Thyroid gland (tissue), 4 donors: ENCODE measurements around the gene UNCX. TPM values are rescaled to one million over a fixed set of nuclear protein-coding genes. Genes with fewer than 3 reads are reported as not detected.
A peak's percentile ranks its signal among the peaks of the same experiment; 100 is the strongest.
"Not testable (repeated sequence)": the region's sequence is repeated elsewhere in the genome, so short reads cannot be mapped to it uniquely, and the experiment has no call there.

Experiments
- DNase-seq, 2 donors: peaks; one replicate each; pipeline ENCODE4 v3.0.0-alpha.2; 2019
- H3K27ac ChIP-seq, 3 donors: fragments of 200-600 bp; sonication (generic); 1 replicate in 2 of 3; 2 replicates in 1 of 3; pipeline ENCODE4 v1.5.1; 2016 to 2019; ENCODE audit warnings: mild to moderate bottlenecking in 1 of 3, moderate library complexity in 1 of 3
- H3K27me3 ChIP-seq: fragments of 200-600 bp; sonication (generic); one replicate; pipeline ENCODE4 v1.5.1; 2019
- H3K36me3 ChIP-seq, 2 donors: fragments of 200-600 bp; sonication (generic); one replicate each; pipeline ENCODE4 v1.5.1; 2016 to 2019
- H3K4me1 ChIP-seq, 2 donors: fragments of 200-600 bp; sonication (generic); one replicate each; pipeline ENCODE4 v1.5.1; 2017 to 2019
- H3K4me3 ChIP-seq, 3 donors: fragments of 200-600 bp; sonication (generic); replicated peaks in 1 of 3; 1 replicate in 2 of 3; 2 replicates in 1 of 3; pipeline ENCODE4 v1.5.1; 2016; ENCODE audit warnings: mild to moderate bottlenecking in 1 of 3
- H3K9me3 ChIP-seq: fragments of 200-600 bp; sonication (generic); one replicate; pipeline ENCODE4 v1.5.1; 2017
- CTCF ChIP-seq, 6 experiments: fragments of 200-600 bp in 3 of 6; fragments of 450-650 bp in 3 of 6; sonication (generic) in 3 of 6; IDR thresholded peaks; one replicate each; pipeline ENCODE4 v1.5.1; 2016 to 2019; ENCODE audit warnings: antibody characterized with exemption in 6 of 6, mild to moderate bottlenecking in 2 of 6, inconsistent platforms in 1 of 6, moderate library complexity in 1 of 6
- POLR2A ChIP-seq, 2 donors: fragments of 450-650 bp; IDR thresholded peaks; one replicate each; pipeline ENCODE4 v1.6.1; 2017; ENCODE audit warnings: antibody characterized with exemption in 2 of 2, mild to moderate bottlenecking in 2 of 2, moderate library complexity in 1 of 2
- WGBS, 2 donors: methylation state at CpG; one replicate each; pipeline ENCODE4 v1.1.5; 2017; 5-methylcytosine and 5-hydroxymethylcytosine counted together
- intact Hi-C: fragments of 100-400 bp; cut with DNase I; formaldehyde crosslinking; loops from one replicate; pipeline ENCODE4 v1.15.1; 2023
- total RNA-seq, 4 donors: library from RNA; depleted of rRNA; stranded (reverse); fragments of >200 nt; gene quantifications; one replicate each; pipeline ENCODE4 v1.2.3, GENCODE V29; 2016

UNCX gene
- total RNA-seq, 4 donors from 2014 or later: not detected

GRCh38 chr7:1192171-1192676, 40.4 kb upstream of the UNCX start:
- intact Hi-C loops: no loop called here
- H3K27ac ChIP-seq: no peak overlapping the region
- no peaks in the 10 kb centered on the region for H3K27me3 ChIP-seq
- H3K4me3 ChIP-seq: no peak overlapping the region
- TF ChIP-seq POLR2A (IDR thresholded peaks at IDR 0.05): no peak
- TF ChIP-seq CTCF (IDR thresholded peaks at IDR 0.05): no peak
- H3K36me3 ChIP-seq: no peaks in the 10 kb centered on the region
- no peaks in the 10 kb centered on the region for H3K4me1 ChIP-seq
- no peak for DNase-seq
- no peaks in the 10 kb centered on the region for H3K9me3 ChIP-seq
- WGBS, 2 donors: 65% methylated on average over 15 of the region's 15 CpGs

GRCh38 chr7:1193593-1194424, 38.9 kb upstream of the UNCX start:
- intact Hi-C loops: no loop called here
- Histone ChIP-seq H3K4me3 (no peak overlapping the region), H3K4me1 (no peaks in the 10 kb centered on the region), H3K9me3 (no peaks in the 10 kb centered on the region), H3K27ac (no peak overlapping the region), H3K36me3 (no peaks in the 10 kb centered on the region), H3K27me3 (no peaks in the 10 kb centered on the region)
- peak; percentile 72 to 76 for DNase-seq
- TF ChIP-seq POLR2A (IDR thresholded peaks at IDR 0.05) (no peak), CTCF (IDR thresholded peaks at IDR 0.05) (peak in 5 of 6 experiments; percentile 33 to 62 (median 47))
- 29 to 41% methylated on average over 22 to 30 of the region's 36 CpGs for WGBS, 2 donors

GRCh38 chr7:1196441-1196840, 36.2 kb upstream of the UNCX start:
- not testable (repeated sequence) for H3K27me3 ChIP-seq

GRCh38 chr7:1196950-1197349, 35.7 kb upstream of the UNCX start:
- Histone ChIP-seq H3K27me3 (no peaks in the 10 kb centered on the region), H3K4me1 (no peaks in the 10 kb centered on the region), H3K4me3 (no peak overlapping the region), H3K36me3 (no peaks in the 10 kb centered on the region), H3K9me3 (no peaks in the 10 kb centered on the region), H3K27ac (no peak overlapping the region)
- 89 to 93% methylated on average over 4 to 6 of the region's 6 CpGs for WGBS, 2 donors
- intact Hi-C loops: no loop called here
- DNase-seq: no peak
- TF ChIP-seq POLR2A (IDR thresholded peaks at IDR 0.05): no peak
- TF ChIP-seq CTCF (IDR thresholded peaks at IDR 0.05): no peak

More at GRCh38 chr7:1196441-1196840, 36.2 kb upstream of the UNCX start:
- H3K4me1 ChIP-seq, H3K27ac ChIP-seq, H3K36me3 ChIP-seq, DNase-seq, H3K9me3 ChIP-seq, H3K4me3 ChIP-seq, intact Hi-C loops: not testable (repeated sequence)
- WGBS, 2 donors: no CpG with 5 or more reads among the region's 4 CpGs

GRCh38 chr7:1197997-1198625, 34.6 kb upstream of the UNCX start:
- intact Hi-C loops: no loop called here
- WGBS, 2 donors: 67 to 79% methylated on average over 15 of the region's 15 CpGs
- DNase-seq: no peak
- Histone ChIP-seq H3K9me3 (no peaks in the 10 kb centered on the region), H3K4me1 (no peaks in the 10 kb centered on the region), H3K36me3 (no peaks in the 10 kb centered on the region), H3K27ac (no peak overlapping the region), H3K27me3 (no peaks in the 10 kb centered on the region), H3K4me3 (no peak overlapping the region)
- TF ChIP-seq CTCF (IDR thresholded peaks at IDR 0.05): no peak
- TF ChIP-seq POLR2A (IDR thresholded peaks at IDR 0.05): no peak
